NCI-H2107 treated with DMSO at 0.1 percent for 48 hours (cell line): ENCODE measurements around the gene PIK3R3.

Experiments
- DNase-seq: peaks from one replicate; lab custom pipeline; 2025; ENCODE audit not compliant: unreplicated experiment; lab: John Stamatoyannopoulos, UW

PIK3R3 gene

DNA sequence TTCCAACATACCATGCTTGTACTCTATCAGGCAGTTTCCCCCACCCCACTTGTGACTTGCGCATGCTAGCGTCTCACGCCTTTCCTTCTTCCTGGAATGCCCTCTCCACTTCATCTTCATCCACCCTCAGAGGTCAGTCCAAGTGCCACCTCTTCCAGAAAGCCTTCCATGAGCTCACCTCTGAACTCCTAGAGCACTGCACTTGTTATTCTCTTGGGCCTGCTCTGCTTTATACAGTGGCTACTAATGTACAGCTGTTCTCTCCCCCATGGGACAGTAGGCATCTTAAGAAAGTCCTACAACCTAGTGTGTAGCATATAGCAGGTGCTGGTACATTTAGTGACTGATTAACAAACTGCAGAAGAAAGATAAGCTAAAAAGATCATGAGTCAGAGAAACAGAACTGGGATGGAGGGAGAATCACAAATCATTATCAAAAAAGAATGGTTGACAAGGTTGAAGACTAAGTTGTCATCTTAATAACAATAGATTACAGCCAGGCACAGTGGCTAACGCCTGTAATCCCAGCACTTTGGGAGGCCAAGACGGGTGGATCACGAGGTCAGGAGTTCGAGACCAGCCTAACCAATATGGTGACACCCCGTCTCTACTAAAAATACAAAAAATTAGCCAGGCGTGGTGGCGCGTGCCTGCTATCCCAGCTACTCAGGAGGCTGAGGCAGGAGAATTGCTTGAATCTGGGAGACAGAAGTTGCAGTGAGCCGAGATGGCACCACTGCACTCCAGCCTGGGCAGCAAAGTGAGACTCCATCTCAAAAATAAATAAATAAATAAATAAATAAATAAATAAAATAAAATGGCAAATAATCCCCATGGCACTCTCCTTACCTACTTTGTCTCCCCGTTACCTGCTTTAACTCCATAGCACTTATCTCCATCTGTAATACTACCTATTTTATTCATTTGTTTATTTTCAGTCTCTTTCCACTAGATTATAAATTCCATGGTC, 26.2 kb upstream of the PIK3R3 start:
- no peak for DNase-seq

- DNase-seq = no peak
Measured at GRCh38 chr1:46157916-46158311, 25.5 kb upstream of the PIK3R3 start.

DNA sequence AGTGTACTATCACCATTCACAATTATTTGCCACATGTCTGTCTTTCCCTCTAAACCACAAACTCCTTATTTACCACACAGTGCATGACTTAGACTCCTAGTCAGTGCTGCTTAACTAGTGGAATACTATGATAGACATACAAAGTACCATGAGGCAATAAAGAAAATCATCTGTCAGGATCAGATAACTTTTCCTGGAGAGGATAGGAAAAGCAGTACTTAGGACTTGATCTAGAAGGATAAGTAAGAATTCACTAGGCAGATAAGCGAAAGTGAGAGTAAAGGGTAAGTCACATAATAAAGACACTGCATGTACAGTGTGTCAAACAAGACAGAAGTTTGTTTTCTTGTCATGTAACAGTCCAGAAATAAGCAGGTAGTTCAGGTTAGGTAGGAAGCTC, 21.3 kb upstream of the PIK3R3 start:
- DNase-seq = no peak

DNA sequence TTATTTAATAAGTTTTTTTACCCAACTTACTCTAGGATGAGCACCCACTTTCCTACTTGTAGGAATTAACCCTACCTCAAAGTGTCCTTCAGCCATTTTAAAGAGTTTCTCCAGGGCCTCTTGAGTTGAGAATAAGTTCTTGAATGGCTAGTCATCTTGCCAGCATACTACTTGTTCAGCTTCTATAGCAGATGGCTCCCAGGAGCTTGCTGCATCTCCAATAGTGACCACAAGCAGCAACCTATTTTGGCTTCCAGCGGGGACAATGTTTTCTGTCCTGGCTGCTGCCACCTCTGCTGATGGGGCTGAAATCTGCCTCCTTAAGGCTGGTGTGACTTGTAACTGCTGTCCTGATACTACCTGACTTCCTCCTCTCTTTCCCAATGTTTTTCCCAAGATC, 20.8 kb upstream of the PIK3R3 start:
- no peak for DNase-seq

DNA sequence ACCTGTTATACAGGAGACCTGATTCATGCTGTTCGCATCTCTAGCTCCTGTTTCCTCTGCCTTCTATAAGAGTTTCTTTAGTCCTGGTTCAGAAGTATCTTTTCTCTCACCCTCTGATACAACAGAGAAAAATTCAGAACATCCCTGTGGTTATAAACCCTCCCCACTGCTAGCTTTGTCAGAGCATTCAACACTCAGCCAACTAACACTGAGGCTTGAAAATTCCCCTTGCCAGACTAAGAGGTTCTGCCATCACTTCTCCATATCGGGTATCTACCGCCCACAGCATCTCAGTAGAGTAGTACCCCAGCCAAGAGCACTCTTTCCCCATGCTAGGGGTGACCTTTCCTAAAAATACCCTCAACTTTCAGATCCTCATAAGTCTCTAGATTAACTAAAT, 19.6 kb upstream of the PIK3R3 start:
- no peak for DNase-seq

DNA sequence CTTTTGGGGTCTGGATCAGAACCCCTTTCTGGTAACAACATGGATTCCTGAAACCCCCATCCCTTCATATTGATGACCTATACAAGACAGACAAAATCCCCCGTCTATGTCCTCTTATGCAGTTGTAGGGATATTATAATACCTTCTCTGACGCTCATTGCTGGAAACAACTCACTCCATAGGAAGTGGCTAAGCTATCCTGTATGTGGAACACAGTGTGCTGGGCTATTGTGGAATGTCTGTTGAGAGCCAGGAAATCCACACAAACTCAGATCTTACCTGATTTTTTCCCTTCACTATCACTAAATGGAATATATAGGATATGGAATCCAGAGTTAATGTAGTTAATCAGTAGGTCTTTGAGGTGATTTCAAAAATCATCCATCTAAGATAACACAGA, 17.7 kb upstream of the PIK3R3 start:
- DNase-seq = no peak

DNA sequence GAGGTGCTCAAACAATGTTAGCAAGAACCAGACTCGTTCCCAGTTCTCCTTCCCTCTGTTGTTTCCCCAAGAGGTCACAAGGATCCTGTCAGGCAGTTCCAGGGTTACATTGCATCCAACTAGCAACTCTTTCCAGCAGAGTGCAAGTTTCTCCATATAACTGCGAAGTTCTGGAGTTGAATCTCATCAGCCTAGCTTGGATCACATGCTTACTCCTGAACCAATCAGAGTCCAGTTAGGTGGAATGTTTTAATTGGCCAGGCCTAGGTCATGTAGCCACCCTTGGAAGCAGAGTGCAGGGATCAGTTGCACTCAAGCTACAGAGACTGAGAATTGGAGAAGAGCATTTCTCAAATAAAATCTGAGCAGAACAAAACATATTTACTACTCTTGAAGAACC, 15.9 kb upstream of the PIK3R3 start:
- no peak for DNase-seq

DNA sequence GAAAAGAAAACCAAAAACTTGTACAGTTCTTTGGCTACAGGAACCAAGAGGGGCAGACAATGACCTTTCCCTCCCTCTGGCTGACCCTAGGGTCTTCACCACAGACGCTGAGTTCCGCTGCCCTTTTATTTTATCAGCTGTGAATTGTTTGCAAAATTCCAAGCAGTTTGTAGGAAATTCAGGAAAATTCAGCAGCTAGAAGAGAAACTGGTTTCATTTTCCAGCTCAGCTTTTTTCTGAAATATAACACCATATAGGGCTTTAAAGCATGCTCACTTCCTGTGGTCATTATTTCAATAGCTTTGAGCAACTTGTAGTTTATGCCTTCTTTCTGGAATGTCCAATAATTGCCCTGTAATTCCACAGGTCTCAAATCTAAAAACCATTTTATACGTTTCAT, 5.5 kb upstream of the PIK3R3 start:
- no peak for DNase-seq

DNA sequence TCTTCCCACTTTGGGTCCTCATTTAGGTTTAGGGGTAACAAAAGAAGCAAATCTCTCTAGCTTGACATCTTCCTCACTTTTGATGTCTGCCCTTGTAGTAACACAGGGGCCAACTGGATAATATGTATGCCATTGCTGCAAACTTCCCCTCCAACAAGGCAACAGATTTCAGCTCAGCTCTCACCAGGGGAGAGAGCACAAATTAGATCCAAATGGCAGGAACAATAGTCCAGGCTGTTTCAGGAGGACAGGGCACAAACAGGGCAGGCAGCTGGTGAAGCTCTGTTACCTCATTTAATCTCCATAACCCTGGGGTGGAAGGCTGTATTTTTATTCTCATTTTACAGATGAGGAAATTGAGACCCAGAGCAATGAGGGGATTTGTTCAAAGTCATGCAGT, 4.3 kb upstream of the PIK3R3 start:
- DNase-seq = peak; percentile 38

DNA sequence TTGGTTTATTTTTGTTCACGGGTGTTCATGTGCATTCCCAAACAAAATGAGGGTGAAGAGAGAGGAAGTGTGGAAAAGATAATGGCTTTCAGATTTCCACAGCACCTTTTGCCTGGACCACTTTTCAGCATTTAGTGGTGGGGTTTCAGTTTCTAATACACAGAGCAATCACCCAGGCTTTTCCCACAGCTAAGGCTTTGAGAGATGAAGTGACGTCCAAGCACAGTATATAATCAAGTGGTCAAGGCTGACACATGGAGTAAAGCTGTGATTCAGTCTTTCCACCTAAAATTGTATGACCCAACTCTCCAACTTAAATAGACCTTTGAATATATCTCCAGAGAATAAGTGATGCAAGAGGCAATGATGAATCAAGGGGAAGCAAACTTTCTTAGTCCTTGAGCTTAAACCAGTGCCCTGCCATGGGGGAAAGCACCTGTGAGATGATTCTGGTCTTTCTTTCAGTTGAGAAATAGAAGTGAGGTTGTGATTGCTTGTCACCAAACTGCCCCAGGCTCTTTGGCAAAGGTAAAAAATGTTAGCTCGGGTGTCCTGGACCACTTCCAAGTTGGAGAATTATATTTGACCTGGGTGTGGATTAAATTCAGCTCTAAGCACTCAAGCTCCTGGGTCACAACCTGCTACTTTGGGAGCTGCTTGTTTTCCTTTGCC, 2.4 kb upstream of the PIK3R3 start:
- peak; percentile 77 for DNase-seq

- DNase-seq = peak; percentile 44
Measured at GRCh38 chr1:46133781-46134350, 1.4 kb upstream of the PIK3R3 start.

DNA sequence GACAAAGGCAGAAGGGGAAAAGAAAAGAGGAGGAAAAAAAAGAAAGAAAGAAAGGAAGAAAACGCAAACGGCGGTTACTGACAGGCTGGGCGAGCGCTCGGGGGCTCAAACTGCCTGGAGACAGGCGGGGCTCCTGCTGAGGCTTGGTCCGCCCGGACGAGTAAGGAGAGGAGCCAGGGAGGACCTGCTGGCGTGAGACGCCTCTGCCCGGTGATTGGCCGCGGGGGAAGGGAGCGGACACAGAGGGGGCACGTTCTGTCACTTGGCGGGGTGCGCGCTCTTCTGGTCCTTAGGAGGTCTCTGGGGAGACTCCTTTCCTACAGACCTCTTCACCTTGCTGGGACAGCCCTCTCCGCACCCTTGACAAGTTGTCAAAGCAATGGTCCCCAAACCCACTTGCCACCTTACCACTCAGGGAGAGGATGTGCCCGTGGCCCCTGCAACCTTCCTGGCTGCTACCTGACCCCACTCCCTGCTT, 791 bp upstream of the PIK3R3 start:
- DNase-seq = no peak

DNA sequence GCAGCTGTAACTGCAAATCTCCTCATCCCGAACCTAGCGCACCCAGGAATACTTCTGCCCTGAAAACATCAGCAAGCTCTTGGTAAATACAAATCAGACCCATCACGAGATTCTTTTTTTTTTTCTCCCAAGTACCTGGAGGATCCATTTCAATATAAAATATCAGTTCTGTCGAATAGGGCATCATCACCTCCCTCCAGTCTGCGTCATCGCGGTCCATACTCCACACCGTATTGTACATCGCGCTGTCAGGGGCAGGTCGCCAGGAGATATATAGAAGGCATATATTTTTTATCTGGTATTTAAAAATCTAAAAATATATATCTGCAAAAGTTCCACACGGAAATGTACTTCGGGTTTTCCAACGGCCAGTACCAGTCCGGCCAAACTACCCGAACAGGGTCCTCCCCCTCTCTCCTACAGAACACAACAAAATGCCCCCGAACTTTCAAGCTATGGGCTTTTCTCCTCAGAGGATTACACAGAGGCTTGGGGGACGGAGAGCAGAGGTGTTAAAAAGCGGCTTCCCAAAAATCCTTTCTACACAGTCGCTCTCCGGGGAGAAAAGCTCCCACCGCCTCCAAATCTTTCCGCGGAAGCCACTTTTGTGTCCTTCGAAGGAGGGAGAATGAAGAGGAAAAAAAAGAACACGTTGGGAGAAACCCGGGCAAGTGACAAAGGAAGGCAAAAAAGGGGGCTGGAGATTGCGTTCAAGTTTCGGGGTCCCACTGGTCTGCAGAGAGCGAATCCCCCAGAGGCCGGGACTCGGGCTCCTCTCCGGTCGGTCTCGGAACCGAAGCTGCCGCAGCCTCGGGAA, 509 bp downstream of the PIK3R3 start:
- DNase-seq = peak; percentile 92

DNA sequence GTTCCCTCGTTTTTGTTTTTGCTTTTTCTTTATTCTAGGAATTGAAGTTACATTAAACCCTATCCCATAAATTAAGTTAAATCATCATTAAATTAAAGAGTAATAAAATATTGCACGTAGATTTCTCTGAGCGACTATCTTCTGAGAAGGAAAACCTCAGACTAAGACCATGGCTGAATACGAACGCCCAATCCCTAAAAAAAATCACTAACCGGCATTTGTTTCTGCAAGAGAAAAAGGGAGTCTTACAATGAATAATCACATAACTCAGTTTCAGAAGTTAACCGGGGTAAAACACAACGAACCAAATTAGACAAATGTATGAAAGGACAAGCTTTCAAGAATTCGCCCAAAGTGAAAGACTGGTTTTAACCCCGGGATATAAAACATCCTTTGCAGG, 1.3 kb downstream of the PIK3R3 start:
- peak; percentile 50 for DNase-seq

DNA sequence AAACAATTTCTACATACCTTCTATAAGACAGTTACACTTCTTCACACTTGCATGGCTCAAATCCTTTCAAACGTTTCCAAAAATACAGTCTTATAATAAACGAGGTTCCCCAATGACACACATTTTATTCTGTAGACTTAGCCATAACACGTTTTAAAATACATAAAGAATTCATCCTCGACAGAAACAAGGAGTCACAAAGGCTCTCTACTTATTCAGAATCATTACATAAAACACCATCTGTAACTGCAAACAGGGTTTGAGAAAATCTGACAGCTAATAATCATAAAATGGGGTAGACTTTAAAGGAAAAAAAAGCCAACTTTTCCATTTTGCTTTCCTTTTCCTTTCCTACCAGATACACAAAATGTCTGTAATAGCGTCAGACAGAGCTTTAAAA, 1.8 kb downstream of the PIK3R3 start:
- DNase-seq = no peak

DNA sequence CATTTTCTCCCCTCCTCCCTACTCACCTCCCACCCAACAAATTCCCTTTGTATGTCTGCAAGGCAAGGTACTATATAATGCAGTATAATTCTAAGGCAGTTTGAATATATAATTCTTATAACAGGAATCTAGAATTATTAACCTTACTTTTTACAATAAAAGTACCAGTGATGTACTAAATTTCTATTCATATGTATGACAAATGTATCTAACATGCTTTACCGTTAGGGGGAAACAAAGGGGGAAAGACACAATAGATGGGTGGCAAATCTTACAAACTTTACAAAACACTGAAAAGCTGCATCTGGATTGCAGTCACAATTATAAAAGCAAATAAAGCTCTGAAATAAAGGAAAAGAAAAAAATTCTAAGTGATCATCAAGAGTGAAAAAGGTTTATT, 2.3 kb downstream of the PIK3R3 start:
- no peak for DNase-seq

- DNase-seq = no peak
Measured at GRCh38 chr1:46128344-46128743, 4.1 kb downstream of the PIK3R3 start.

DNA sequence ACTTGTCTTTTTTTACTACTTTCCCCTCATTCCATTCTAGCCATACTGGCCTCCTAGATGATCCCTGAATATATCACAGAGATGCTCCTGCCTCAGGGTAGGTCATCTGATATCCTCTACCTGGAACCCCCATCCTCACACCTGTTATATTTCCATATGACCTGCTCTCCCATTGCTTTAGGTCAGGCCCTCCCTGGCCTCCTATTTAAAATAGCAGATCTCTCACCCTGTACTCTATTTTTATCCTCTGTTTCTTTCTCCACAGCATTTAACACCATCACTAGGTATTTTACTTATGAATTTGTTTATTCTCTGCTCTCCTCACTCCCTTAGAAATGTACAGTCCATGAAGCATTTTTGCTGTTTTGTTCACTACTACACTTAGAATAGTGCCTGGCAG, 13.6 kb downstream of the PIK3R3 start:
- no peak for DNase-seq

GRCh38 chr1:46117810-46118494, 14.5 kb downstream of the PIK3R3 start:
- no peak for DNase-seq

DNA sequence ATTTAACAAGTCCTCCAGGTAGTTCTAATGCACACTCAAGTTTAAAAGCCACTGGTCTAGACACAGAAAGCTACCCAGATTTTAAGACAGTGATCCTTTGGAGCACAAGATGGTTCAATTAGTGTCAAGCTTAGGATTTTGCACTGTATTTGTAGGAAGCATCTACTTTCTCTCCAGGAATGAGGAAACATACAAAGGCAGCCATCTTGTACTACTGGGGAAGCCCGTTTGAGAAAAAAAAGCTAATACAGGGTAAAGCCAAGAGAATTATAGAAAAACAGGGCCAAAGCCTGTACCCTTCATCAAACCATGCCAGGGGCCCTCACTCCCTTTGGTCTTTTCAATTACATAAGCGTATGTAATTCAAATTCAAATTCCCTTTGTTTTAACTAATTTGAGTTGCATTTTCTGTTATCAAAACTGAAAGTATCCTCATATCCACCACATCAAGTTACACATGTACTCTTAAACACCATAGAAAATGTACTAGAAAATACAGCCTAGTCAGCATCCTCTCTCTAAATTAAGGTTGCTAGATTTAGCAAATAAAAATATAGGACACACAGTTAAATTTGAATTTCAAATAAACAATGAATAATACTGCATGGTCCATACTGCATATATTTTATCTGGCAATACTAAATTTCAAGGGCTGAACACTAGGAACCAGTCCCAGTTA, 17.4 kb downstream of the PIK3R3 start:
- DNase-seq = no peak
